PC-9 (cell line): ENCODE data around the gene B3GNT3. TPM values are rescaled to one million over a fixed set of nuclear protein-coding genes. Genes with fewer than 3 reads are reported as not detected.
A peak's percentile ranks its signal among the peaks of the same experiment; 100 is the strongest.
"Not testable (repeated sequence)": the region's sequence is repeated elsewhere in the genome, so short reads cannot be mapped to it uniquely, and the experiment has no call there.

ENCODE experiments used
- BruUV-seq: library from RNA; stranded (reverse); fragments of 400-500 nt; replicated peaks from 2 replicates; lab custom pipeline; 2021; lab: Mats Ljungman, UMichigan
- CTCF ChIA-PET: fragments of 300-600 bp; sonication (Branson Sonifier 250); formaldehyde crosslinking; loops from one replicate; lab custom pipeline; 2022; ENCODE audit warnings: antibody characterized with exemption; lab: Charles Lee
- POLR2A ChIA-PET: fragments of 300-600 bp; sonication (Branson Sonifier 250); formaldehyde crosslinking; loops from one replicate; lab custom pipeline; 2022; ENCODE audit warnings: antibody characterized with exemption; ENCODE audit not compliant: unreplicated experiment; lab: Charles Lee
- DNase-seq, 2 experiments: peaks; one replicate each; pipeline versions ENCODE4 v3.0.0 to v3.0.0-alpha.2; 2015 to 2022; ENCODE audit warnings: mixed read lengths in 1 of 2
- H2AFZ ChIP-seq: fragments of 200-600 bp; sonication (generic); 2 replicates; pipeline ENCODE4 v1.8.1; 2017; ENCODE audit warnings: antibody characterized with exemption
- H3F3A ChIP-seq: fragments of 200-600 bp; sonication (generic); 2 replicates; pipeline ENCODE4 v1.8.1; 2017; ENCODE audit warnings: antibody characterized with exemption, mild to moderate bottlenecking, low read depth; ENCODE audit not compliant: insufficient read depth
- H3K27ac ChIP-seq: fragments of 200-600 bp; sonication (generic); 2 replicates; pipeline ENCODE4 v1.6.1; 2016; ENCODE audit warnings: mixed run types
- H3K27me3 ChIP-seq: fragments of 200-600 bp; sonication (generic); 2 replicates; pipeline ENCODE4 v1.6.1; 2016; ENCODE audit warnings: low read depth, mixed run types; ENCODE audit not compliant: insufficient read depth
- H3K36me3 ChIP-seq: fragments of 200-600 bp; sonication (generic); 2 replicates; pipeline ENCODE4 v1.6.1; 2016; ENCODE audit warnings: low read depth, mixed run types
- H3K4me1 ChIP-seq: fragments of 200-600 bp; sonication (generic); replicated peaks from 2 replicates; pipeline ENCODE4 v1.6.1; 2016; ENCODE audit warnings: mixed run types; ENCODE audit not compliant: insufficient read depth
- H3K4me2 ChIP-seq: fragments of 200-600 bp; sonication (generic); 2 replicates; pipeline ENCODE4 v1.6.1; 2017; ENCODE audit warnings: mixed run types
- H3K4me3 ChIP-seq: fragments of 200-600 bp; sonication (generic); 2 replicates; pipeline ENCODE4 v1.6.1; 2016; ENCODE audit warnings: mixed run types
- H3K79me2 ChIP-seq: fragments of 200-600 bp; sonication (generic); 2 replicates; pipeline ENCODE4 v1.6.1; 2017; ENCODE audit warnings: low read depth, mixed run types
- H3K9me2 ChIP-seq: fragments of 200-600 bp; sonication (generic); 2 replicates; pipeline ENCODE4 v1.8.1; 2017; ENCODE audit warnings: mild to moderate bottlenecking; ENCODE audit not compliant: insufficient read depth
- H3K9me3 ChIP-seq: fragments of 200-600 bp; sonication (generic); 2 replicates; pipeline ENCODE4 v1.8.1; 2016; ENCODE audit warnings: low read depth; ENCODE audit not compliant: insufficient read depth
- H4K20me1 ChIP-seq: fragments of 200-600 bp; sonication (generic); 2 replicates; pipeline ENCODE4 v1.8.1; 2017; ENCODE audit not compliant: insufficient read depth
- CTCF ChIP-seq: fragments of 200-600 bp; sonication (generic); conservative IDR thresholded peaks from 2 replicates; pipeline ENCODE4 v1.6.1; 2017; ENCODE audit warnings: mixed run types, antibody characterized with exemption, mild to moderate bottlenecking, moderate library complexity
- EZH2 ChIP-seq: fragments of 200-600 bp; sonication (generic); IDR thresholded peaks from 2 replicates; pipeline ENCODE4 v1.8.0; 2017; ENCODE audit warnings: antibody characterized with exemption, low read depth
- intact Hi-C: fragments of 100-400 bp; cut with micrococcal nuclease; formaldehyde crosslinking; loops from one replicate; pipeline ENCODE4 v1.10.0; 2022; ENCODE audit not compliant: unreplicated experiment
- total RNA-seq: library from RNA; stranded (reverse); gene quantifications from 2 replicates; pipeline ENCODE4 v1.2.3, GENCODE V29; 2021

Gene B3GNT3
- total RNA-seq, 1 experiment from 2014 or later = 65.9 TPM

- Histone ChIP-seq H3K79me2 (peaks cover 8% of the 10 kb centered on the region; the same call in 1 of the 2 replicates), H3K4me1 (peaks cover 18% of the 10 kb centered on the region), H3K9me2 (no peaks in the 10 kb centered on the region), H4K20me1 (no peaks in the 10 kb centered on the region), H3F3A (peaks cover 18% of the 10 kb centered on the region), H3K27me3 (no peaks in the 10 kb centered on the region), H3K9me3 (no peaks in the 10 kb centered on the region), H3K27ac (peak overlapping the region; percentile 43), H3K4me3 (peak overlapping the region; percentile 72), H3K4me2 (peak overlapping the region; percentile 80), H2AFZ (peak overlapping the region; percentile 75), H3K36me3 (0 out of 2 replicates have a peak, but pooled peaks cover 3% of the 10 kb centered on the region)
- CTCF ChIA-PET = no interaction called here
- peak; percentile 82 to 91 for DNase-seq
- TF ChIP-seq EZH2 (no peak), CTCF (no peak)
- intact Hi-C loops = loop anchor here (1.0 to 5.0 kb wide), 3 partner anchors 18 to 311 kb away; no protein-coding TSS in a partner anchor
- no TSS peak for BruUV-seq
- POLR2A ChIA-PET = interaction anchor here (0.6 kb wide), 1 partner anchor 469 kb away, joined by 3 read pairs; no protein-coding TSS in a partner anchor
Measured at GRCh38 chr19:17778251-17778967, 16.5 kb upstream of the B3GNT3 start.

- POLR2A ChIA-PET = interaction anchor here (0.6 kb wide), 2 partner anchors 11 to 470 kb away, joined by 3 read pairs; no protein-coding TSS in a partner anchor
- Histone ChIP-seq H3K36me3 (peaks cover 10% of the 10 kb centered on the region; the same call in 1 of the 2 replicates), H3K4me3 (peak overlapping the region; percentile 72), H3K27ac (peak overlapping the region; percentile 43), H3K79me2 (peaks cover 8% of the 10 kb centered on the region; the same call in 1 of the 2 replicates), H3K27me3 (no peaks in the 10 kb centered on the region), H4K20me1 (no peaks in the 10 kb centered on the region), H3F3A (peaks cover 21% of the 10 kb centered on the region), H3K9me3 (no peaks in the 10 kb centered on the region), H3K4me2 (peak overlapping the region; percentile 80), H2AFZ (peak overlapping the region; percentile 75), H3K9me2 (no peaks in the 10 kb centered on the region), H3K4me1 (peaks cover 18% of the 10 kb centered on the region)
- BruUV-seq = TSS peak; percentile 67
- DNase-seq = peak; percentile 67 to 79
- no peak for TF ChIP-seq EZH2
- TF ChIP-seq CTCF = no peak
- CTCF ChIA-PET = interaction anchor here (0.6 kb wide), 1 partner anchor 129 kb away, joined by 3 read pairs; no protein-coding TSS in a partner anchor
- intact Hi-C loops = loop anchor here (1.0 to 5.0 kb wide), 4 partner anchors 11 to 312 kb away; no protein-coding TSS in a partner anchor
Measured at GRCh38 chr19:17778968-17779929, 15.7 kb upstream of the B3GNT3 start.

- Histone ChIP-seq H3K4me1 (peaks cover 12% of the 10 kb centered on the region), H4K20me1 (no peaks in the 10 kb centered on the region), H3K9me2 (no peaks in the 10 kb centered on the region), H2AFZ (no peak overlapping the region), H3K27ac (no peak overlapping the region), H3K9me3 (no peaks in the 10 kb centered on the region), H3K4me3 (no peak overlapping the region), H3K79me2 (peaks cover 8% of the 10 kb centered on the region; the same call in 1 of the 2 replicates), H3K36me3 (peaks cover 10% of the 10 kb centered on the region; the same call in 1 of the 2 replicates), H3K4me2 (no peak overlapping the region), H3F3A (peaks cover 25% of the 10 kb centered on the region), H3K27me3 (no peaks in the 10 kb centered on the region)
- intact Hi-C loops = no loop called here
- TF ChIP-seq CTCF (no peak), EZH2 (no peak)
- CTCF ChIA-PET = no interaction called here
- no peak for DNase-seq
- POLR2A ChIA-PET = no interaction called here
- BruUV-seq = no TSS peak
Measured at GRCh38 chr19:17780781-17781180, 14.2 kb upstream of the B3GNT3 start.

- H3K9me2 ChIP-seq, intact Hi-C loops: not testable (repeated sequence)
Measured at GRCh38 chr19:17783721-17784120, 11.2 kb upstream of the B3GNT3 start.

More at GRCh38 chr19:17783721-17784120, 11.2 kb upstream of the B3GNT3 start:
- DNase-seq = peak in 1 of 2 experiments; percentile 24
- H2AFZ ChIP-seq, H3K9me3 ChIP-seq, BruUV-seq, H3K4me3 ChIP-seq, H3K79me2 ChIP-seq, POLR2A ChIA-PET, H4K20me1 ChIP-seq, H3K27me3 ChIP-seq, H3K4me2 ChIP-seq, H3K4me1 ChIP-seq, H3K27ac ChIP-seq, H3K36me3 ChIP-seq: not testable (repeated sequence)
- CTCF ChIA-PET = interaction anchor here (0.6 to 0.7 kb wide), 2 partner anchors 171 to 299 kb away, joined by 4 to 5 read pairs; no protein-coding TSS in a partner anchor
- H3F3A ChIP-seq = peaks cover 19% of the 10 kb centered on the region
